Esophagus squamous epithelium (tissue), 4 donors: ENCODE results near the gene EMC6.

Source experiments
- POLR2A ChIP-seq, 4 donors: fragments of 450-650 bp; IDR thresholded peaks; one replicate each; pipeline ENCODE4 v1.6.1; 2017; ENCODE audit warnings: antibody characterized with exemption in 4 of 4, mild to moderate bottlenecking in 4 of 4, moderate library complexity in 3 of 4
- TF ChIP-seq, protein P1 (sequence below), 6 experiments: fragments of 450-650 bp in 4 of 6; fragments of 200-600 bp in 2 of 6; sonication (generic) in 2 of 6; IDR thresholded peaks; one replicate each; pipeline ENCODE4 v1.5.1; 2016 to 2019; ENCODE audit warnings: antibody characterized with exemption in 6 of 6, mild to moderate bottlenecking in 4 of 6, moderate library complexity in 4 of 6

GRCh38 chr17:3688027-3688553, 19.5 kb downstream of the EMC6 start:
- TF ChIP-seq, protein P1, sequence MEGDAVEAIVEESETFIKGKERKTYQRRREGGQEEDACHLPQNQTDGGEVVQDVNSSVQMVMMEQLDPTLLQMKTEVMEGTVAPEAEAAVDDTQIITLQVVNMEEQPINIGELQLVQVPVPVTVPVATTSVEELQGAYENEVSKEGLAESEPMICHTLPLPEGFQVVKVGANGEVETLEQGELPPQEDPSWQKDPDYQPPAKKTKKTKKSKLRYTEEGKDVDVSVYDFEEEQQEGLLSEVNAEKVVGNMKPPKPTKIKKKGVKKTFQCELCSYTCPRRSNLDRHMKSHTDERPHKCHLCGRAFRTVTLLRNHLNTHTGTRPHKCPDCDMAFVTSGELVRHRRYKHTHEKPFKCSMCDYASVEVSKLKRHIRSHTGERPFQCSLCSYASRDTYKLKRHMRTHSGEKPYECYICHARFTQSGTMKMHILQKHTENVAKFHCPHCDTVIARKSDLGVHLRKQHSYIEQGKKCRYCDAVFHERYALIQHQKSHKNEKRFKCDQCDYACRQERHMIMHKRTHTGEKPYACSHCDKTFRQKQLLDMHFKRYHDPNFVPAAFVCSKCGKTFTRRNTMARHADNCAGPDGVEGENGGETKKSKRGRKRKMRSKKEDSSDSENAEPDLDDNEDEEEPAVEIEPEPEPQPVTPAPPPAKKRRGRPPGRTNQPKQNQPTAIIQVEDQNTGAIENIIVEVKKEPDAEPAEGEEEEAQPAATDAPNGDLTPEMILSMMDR (IDR thresholded peaks at IDR 0.05): no peak
- no peak for TF ChIP-seq POLR2A (IDR thresholded peaks at IDR 0.05)
